Measurements from ENCODE around the gene CXXC5. TPM values are rescaled to one million over a fixed set of nuclear protein-coding genes. Genes with fewer than 3 reads are reported as not detected.
A peak's percentile ranks its signal among the peaks of the same experiment; 100 is the strongest.

Gene CXXC5
- total and polyA plus RNA-seq, 7 donors, result 15.7 to 30.0 (median 19.9) TPM

GRCh38 chr5:139654464-139654863, 6.3 kb downstream of the CXXC5 start:
- peaks cover 0 to 100% (median 98%) of the 10 kb centered on the region in 4 donors for H3K4me1 ChIP-seq
- H3K4me3 ChIP-seq, result no peak overlapping the region
- TF ChIP-seq POLR2A (IDR thresholded peaks at IDR 0.05) (no peak), CTCF (IDR thresholded peaks at IDR 0.05) (no peak), POLR2AphosphoS5 (IDR thresholded peaks at IDR 0.05) (no peak), EP300 (IDR thresholded peaks at IDR 0.05) (no peak)
- H3K36me3 ChIP-seq, result no peaks in the 10 kb centered on the region
- H3K27me3 ChIP-seq, result peaks cover 0 to 15% (median 0%) of the 10 kb centered on the region in 3 donors
- H3K27ac ChIP-seq, result peak overlapping the region; percentile 92 to 95 (median 94)
- H3K9me3 ChIP-seq, result no peaks in the 10 kb centered on the region
- 65 to 66% methylated on average over 3 of the region's 3 CpGs for WGBS, 2 donors
- intact Hi-C loops (cut with DNase I), result no loop called here
- DNase-seq, result no peak

- intact Hi-C loops (cut with DNase I), result no loop called here
- peak overlapping the region; percentile 92 to 95 (median 94) for H3K27ac ChIP-seq
- no peak for DNase-seq
- H3K9me3 ChIP-seq, result no peaks in the 10 kb centered on the region
- TF ChIP-seq POLR2A (IDR thresholded peaks at IDR 0.05), result no peak
- peaks cover 0 to 12% (median 0%) of the 10 kb centered on the region in 3 donors for H3K27me3 ChIP-seq
- peaks cover 0 to 100% (median 98%) of the 10 kb centered on the region in 4 donors for H3K4me1 ChIP-seq
- whole genome bisulfite sequencing, 2 donors, result 72 to 74% methylated on average over 13 of the region's 13 CpGs
- no peaks in the 10 kb centered on the region for H3K36me3 ChIP-seq
- no peak overlapping the region for H3K4me3 ChIP-seq
These were observed 6.8 kb downstream of the CXXC5 start for GRCh38 chr5:139654871-139655491.

GRCh38 chr5:139655727-139656271, 7.7 kb downstream of the CXXC5 start:
- peak overlapping the region in 1 of 4 donors; percentile 1 for H3K4me3 ChIP-seq

GRCh38 chr5:139657363-139658321, 9.5 kb downstream of the CXXC5 start:
- Histone ChIP-seq H3K27ac (peak overlapping the region; percentile 92 to 95 (median 94)), H3K27me3 (no peaks in the 10 kb centered on the region), H3K4me1 (peaks cover 0 to 97% (median 93%) of the 10 kb centered on the region in 4 donors), H3K9me3 (no peaks in the 10 kb centered on the region), H3K36me3 (no peaks in the 10 kb centered on the region), H3K4me3 (no peak overlapping the region)
- intact Hi-C loops (cut with DNase I), result no loop called here
- DNase-seq, result no peak
- no peak for TF ChIP-seq CTCF (IDR thresholded peaks at IDR 0.05)
- TF ChIP-seq POLR2A (IDR thresholded peaks at IDR 0.05), result no peak
- TF ChIP-seq POLR2AphosphoS5 (IDR thresholded peaks at IDR 0.05), result no peak
- no peak for TF ChIP-seq EP300 (IDR thresholded peaks at IDR 0.05)
- WGBS, 2 donors, result 55 to 80% methylated on average over 12 of the region's 12 CpGs

More at GRCh38 chr5:139655727-139656271, 7.7 kb downstream of the CXXC5 start:
- no peak for DNase-seq
- 29 to 46% methylated on average over 18 of the region's 18 CpGs for WGBS, 2 donors
- Histone ChIP-seq H3K27ac (peak overlapping the region; percentile 92 to 95 (median 94)), H3K36me3 (no peaks in the 10 kb centered on the region), H3K9me3 (no peaks in the 10 kb centered on the region), H3K27me3 (peaks cover 0 to 4% (median 0%) of the 10 kb centered on the region in 3 donors), H3K4me1 (peaks cover 0 to 100% (median 98%) of the 10 kb centered on the region in 4 donors)
- intact Hi-C loops (cut with DNase I), result no loop called here
- TF ChIP-seq POLR2AphosphoS5 (IDR thresholded peaks at IDR 0.05), result peak in 2 of 4 donors; percentile 19 to 63
- TF ChIP-seq CTCF (IDR thresholded peaks at IDR 0.05), result no peak

GRCh38 chr5:139658501-139658927, 10.4 kb downstream of the CXXC5 start:
- Histone ChIP-seq H3K27me3 (no peaks in the 10 kb centered on the region), H3K9me3 (no peaks in the 10 kb centered on the region), H3K4me3 (no peak overlapping the region), H3K4me1 (peaks cover 0 to 88% (median 84%) of the 10 kb centered on the region in 4 donors), H3K27ac (peak overlapping the region; percentile 92 to 95 (median 94)), H3K36me3 (no peaks in the 10 kb centered on the region)
- intact Hi-C loops (cut with DNase I), result no loop called here
- no peak for DNase-seq
- TF ChIP-seq POLR2A (IDR thresholded peaks at IDR 0.05) (no peak), POLR2AphosphoS5 (IDR thresholded peaks at IDR 0.05) (no peak), CTCF (IDR thresholded peaks at IDR 0.05) (no peak), EP300 (IDR thresholded peaks at IDR 0.05) (no peak)
- 44 to 76% methylated on average over 14 of the region's 14 CpGs for WGBS, 2 donors

Measured in sigmoid colon (tissue), 7 donors.